ENCODE results near the gene IL6R.

Gene IL6R

DNA sequence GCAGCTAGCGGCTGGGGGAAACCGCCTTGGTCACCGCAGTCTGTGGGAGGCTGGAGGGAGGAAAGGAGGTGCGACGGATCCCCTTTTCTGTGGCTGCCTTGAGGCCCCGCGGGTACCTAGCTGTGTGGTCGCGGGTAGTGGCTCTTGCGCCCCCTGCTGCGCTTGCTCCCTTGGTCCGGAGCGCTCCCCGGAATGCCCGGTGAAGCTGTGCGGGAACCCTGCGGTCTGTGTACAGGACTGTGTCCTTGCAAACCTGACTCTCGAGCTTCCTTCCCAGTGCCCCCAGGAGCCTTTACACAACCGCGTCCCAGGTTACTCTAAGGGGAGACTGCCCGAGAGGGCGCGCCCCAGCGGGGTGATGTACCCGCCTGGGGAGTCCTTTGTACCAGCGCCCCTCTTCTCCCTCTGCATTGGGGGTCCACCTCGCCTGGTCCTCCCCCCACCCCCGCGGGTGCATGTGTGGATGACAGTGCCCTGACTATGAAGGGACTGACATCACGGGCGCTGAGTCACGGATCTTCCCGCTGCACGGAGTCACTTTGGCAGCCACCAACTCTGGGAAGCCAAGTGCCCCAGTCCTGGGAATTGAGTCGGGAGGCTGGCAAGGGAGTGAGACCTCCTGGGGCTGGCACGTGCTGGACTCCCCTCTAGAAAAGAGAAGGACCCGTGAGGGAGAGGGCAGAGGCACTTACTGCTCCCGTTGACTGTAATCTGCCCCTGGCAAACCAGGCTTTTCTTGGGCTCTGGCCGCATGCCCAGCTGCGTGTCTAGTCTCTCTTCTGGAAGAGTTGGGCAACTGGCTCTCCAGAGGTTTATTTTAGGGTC is 816 bp downstream of the IL6R start:
- no peak for DNase-seq (ENCODE audit: low read depth, low spot score)
- H3K4me3 ChIP-seq (ENCODE audit: low read length) = no peak overlapping the region

GRCh38 chr1:154406572-154406879 is 1.4 kb downstream of the IL6R start:
- no peak overlapping the region for H3K4me3 ChIP-seq (ENCODE audit: low read length)
- no peak for DNase-seq (ENCODE audit: low read depth, low spot score)

DNA sequence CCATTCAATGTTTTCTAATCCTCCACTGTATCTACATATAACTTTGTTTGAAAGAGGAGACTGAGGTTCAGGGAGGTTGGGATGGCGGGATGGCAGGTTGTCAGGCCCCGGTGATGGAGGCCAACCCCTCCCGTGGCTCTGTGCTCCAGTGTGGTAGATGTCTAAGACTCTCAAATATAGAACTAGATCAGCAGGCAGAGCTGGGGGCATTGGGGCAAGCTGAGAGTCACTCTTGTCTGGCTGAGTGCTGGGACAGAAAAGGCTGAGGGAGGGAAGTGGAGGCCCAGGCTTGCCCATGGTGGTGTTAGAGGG is 1.7 kb downstream of the IL6R start:
- no peak for DNase-seq (ENCODE audit: low read depth, low spot score)
- no peak overlapping the region for H3K4me3 ChIP-seq (ENCODE audit: low read length)

GRCh38 chr1:154407198-154408091 is 2.3 kb downstream of the IL6R start:
- DNase-seq (ENCODE audit: low read depth, low spot score) = no peak
- H3K4me3 ChIP-seq (ENCODE audit: low read length) = no peak overlapping the region

GRCh38 chr1:154408174-154408777 is 3.1 kb downstream of the IL6R start:
- H3K4me3 ChIP-seq (ENCODE audit: low read length) = no peak overlapping the region
- no peak for DNase-seq (ENCODE audit: low read depth, low spot score)

DNA sequence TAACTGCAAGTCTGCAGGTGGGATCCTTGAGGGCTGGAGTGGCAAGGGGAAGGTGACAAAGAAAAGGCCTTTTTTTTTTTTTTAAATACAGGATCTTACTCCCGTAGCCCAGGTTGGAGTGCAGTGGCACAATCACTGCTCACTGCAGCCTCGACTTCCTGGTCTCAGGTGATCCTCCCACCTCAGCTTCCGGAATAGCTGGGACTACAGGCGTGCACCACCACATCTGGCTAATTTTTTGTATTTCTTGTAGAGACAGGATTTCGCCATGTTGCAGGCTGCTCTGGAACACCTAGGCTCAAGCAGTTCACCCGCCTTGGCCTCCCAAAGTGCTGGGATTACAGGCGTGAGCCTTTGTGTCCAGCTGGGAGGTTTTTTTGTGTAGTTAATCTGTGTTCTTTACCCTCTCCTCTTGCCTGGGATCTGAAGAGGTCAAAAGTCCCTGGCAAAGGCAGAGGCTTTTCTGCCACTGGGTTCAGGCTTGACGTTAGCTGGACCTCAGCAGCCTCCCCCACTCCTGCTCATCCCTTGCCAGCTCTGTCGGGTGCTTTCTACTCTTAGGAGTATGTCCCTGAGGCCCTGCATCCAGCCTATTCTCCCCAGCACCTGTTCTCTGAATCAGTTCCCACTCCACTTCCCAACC is 5.2 kb downstream of the IL6R start:
- no peak for DNase-seq (ENCODE audit: low read depth, low spot score)
- H3K4me3 ChIP-seq (ENCODE audit: low read length) = no peak overlapping the region

DNA sequence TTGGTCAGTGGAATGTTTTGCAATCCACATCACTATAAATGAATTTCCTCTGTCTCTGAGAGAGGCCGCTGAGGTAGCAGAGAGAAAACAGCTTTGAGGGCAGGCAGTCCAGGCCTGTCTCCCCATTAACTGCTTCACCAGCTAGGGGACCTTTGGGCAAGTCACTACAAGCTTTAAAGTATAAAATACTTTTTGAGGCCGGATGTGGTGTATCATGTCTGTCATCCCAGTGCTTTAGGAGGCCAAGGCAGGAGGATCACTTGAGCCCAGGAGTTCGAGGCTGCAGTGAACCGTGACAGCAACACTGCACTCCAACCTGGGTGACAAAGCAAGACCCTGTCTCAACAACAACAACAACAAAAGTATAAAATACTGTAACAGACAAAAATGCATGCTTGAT is 6.4 kb downstream of the IL6R start:
- no peak for DNase-seq (ENCODE audit: low read depth, low spot score)
- H3K4me3 ChIP-seq (ENCODE audit: low read length) = no peak overlapping the region

- no peak for DNase-seq (ENCODE audit: low read depth, low spot score)
- H3K4me3 ChIP-seq (ENCODE audit: low read length) = no peak overlapping the region
These were observed 8.1 kb downstream of the IL6R start for GRCh38 chr1:154413177-154413783.

DNA sequence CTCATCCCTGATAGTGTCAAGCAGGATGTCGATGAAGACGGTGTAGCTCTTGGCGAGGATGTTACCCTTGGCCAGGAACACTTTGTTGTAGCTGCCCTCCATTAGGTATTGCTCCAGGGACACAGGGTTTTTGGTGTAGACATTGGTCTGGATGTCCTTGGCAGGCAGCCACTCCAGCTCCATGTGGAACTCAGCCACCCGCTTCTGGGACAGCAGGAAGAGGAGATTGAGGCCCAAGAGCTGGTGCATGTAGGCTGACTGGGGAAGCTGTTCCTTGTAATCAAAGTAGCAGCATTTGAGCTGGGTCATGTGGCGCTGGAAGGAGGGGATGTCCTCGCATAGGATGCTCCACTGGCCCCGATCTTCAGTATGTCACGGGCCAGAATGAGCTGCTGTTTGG is 9.5 kb downstream of the IL6R start:
- no peak for DNase-seq (ENCODE audit: low read depth, low spot score)
- H3K4me3 ChIP-seq (ENCODE audit: low read length) = no peak overlapping the region

DNA sequence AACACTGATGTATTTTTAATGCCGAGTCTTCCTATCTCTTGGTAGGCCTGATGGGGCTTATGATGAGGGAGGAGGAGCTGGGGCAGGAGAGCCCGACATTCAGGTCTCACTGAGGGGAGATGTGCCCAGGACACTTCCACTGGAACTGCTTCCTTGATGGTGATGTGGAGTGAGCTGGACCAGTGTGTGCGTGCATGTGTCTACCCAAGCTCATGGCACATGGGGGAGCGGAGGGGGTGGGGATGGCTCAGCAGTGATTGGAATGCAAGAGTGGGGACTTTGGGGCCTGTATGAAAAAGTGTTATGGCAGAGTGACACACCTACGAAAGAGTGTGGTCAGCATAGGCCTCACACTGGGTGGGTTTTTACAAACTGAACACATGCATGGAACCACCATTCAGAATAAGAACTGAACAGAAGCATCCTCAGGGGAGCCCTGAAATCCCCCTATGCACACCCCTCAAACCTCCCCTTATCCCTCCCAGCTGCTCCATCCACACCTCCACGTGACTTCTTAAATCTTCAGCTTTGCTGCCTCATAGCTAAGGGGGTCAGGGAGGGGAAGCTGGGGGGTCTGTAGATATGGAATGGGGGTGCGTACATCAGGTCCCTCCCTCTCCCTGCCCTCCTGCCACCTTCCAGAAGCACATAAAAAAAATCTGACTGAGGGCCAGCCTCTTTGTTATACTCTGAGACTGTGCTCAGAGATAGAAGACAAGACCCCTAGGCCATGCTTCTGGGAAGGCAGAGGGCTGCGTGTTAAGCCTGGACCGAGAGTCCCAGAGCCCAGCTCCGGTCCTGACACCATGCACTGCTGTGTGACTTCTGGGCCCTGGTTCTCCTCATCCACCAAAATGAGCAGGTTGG is 11.6 kb downstream of the IL6R start:
- DNase-seq (ENCODE audit: low read depth, low spot score) = no peak
- no peak overlapping the region for H3K4me3 ChIP-seq (ENCODE audit: low read length)

DNA sequence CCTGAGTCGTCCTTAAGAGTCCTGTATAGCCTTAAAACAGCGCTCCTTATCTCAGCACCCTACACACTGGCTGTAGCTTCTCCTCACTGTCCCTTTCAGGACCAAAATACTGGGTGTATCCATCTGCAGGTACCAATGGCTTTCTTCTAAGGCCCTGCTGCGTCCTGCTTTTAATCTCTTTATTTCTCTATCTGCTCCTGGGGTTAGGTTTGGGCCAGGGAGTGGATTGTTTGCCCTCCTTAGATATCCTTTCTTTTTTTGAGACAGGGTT is 12.1 kb downstream of the IL6R start:
- H3K4me3 ChIP-seq (ENCODE audit: low read length) = no peak overlapping the region
- no peak for DNase-seq (ENCODE audit: low read depth, low spot score)

DNA sequence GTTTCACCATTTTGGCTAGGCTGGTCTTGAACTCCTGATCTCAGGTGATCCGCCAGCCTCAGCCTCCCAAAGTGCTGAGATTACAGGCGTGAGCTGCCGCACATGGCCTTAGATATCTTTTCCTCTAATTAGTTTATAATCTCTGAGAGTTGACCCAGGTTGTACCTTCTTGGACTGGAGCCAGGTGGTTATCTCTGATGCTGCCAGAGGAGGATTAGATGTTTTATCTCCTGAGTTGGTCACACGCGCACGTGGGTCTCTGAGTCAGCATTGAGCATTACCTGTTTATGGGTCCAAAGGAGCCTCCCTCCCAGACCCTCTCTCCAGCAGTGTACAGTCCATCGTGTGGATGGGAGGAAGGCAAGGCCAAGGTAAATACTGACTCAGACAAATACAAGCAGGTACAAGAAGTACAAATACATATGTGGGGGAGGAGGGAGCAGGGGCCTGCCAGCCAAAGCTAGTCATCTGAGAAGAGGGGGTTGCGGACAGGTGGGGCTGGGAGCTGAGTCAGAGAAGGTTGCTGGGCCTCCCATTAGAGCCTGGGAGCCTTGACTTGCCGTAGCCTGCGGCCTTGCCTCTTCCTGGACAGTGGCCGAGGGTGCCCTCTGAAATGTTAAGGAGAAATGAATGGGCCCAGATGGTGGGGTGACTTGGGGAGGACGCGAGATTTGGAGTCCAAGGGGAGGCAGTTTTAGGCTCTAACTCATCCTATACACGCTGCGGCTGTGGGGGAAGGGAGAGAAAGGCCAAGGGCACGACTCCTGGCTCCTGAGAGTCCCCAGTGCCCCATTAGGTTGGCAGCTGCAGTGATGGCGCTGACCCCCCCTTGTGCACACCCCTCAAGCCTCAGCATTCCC is 13.1 kb downstream of the IL6R start:
- no peak overlapping the region for H3K4me3 ChIP-seq (ENCODE audit: low read length)
- no peak for DNase-seq (ENCODE audit: low read depth, low spot score)

- DNase-seq (ENCODE audit: low read depth, low spot score) = no peak
- H3K4me3 ChIP-seq (ENCODE audit: low read length) = no peak overlapping the region
These were observed 13.9 kb downstream of the IL6R start for GRCh38 chr1:154418923-154419619.

DNA sequence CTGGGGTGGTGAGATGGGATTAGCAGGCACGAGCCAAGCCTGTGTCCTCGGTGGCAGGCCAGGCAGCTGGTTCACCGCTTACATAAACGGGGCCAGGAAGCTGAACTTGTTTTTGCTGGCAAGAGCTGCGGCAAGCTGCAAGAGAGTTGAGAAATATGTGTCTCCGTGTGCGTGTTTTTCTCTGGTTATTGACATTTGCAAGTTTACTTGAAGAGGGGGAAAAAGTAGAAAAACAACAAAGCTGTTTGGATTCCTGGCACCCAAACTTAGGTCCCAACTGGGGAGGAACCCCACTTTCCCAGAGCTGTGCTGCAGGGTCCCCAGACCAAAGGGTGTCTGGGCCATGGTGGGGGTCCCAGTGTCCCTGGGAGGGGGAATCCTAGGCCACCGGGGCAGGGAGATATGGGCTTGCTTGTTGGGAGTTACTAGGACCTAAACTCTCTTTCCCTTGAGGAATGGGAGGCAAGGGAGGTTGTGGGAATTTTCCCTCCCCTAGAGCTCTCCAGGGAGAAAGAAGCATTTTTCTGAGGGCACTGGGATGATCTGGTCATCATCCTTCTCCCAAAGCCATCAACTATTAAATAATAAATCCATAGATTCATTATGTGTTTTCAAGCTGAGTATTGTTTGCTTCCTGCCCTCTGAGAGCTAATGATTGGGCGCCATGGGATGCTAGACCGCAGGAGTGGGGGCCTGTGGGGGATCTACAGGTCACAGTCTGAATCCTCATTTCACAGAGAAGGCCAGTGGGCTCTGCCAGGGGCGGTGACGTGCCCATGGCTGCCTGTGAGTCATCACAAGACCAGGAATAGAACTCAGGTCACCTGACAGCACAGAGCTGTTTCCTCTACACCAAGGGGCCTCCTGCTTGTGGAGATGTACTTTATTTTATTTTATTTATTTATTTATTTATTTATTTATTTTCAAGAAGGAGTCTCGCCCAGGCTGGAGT is 14.8 kb downstream of the IL6R start:
- no peak for DNase-seq (ENCODE audit: low read depth, low spot score)
- H3K4me3 ChIP-seq (ENCODE audit: low read length) = no peak overlapping the region

DNA sequence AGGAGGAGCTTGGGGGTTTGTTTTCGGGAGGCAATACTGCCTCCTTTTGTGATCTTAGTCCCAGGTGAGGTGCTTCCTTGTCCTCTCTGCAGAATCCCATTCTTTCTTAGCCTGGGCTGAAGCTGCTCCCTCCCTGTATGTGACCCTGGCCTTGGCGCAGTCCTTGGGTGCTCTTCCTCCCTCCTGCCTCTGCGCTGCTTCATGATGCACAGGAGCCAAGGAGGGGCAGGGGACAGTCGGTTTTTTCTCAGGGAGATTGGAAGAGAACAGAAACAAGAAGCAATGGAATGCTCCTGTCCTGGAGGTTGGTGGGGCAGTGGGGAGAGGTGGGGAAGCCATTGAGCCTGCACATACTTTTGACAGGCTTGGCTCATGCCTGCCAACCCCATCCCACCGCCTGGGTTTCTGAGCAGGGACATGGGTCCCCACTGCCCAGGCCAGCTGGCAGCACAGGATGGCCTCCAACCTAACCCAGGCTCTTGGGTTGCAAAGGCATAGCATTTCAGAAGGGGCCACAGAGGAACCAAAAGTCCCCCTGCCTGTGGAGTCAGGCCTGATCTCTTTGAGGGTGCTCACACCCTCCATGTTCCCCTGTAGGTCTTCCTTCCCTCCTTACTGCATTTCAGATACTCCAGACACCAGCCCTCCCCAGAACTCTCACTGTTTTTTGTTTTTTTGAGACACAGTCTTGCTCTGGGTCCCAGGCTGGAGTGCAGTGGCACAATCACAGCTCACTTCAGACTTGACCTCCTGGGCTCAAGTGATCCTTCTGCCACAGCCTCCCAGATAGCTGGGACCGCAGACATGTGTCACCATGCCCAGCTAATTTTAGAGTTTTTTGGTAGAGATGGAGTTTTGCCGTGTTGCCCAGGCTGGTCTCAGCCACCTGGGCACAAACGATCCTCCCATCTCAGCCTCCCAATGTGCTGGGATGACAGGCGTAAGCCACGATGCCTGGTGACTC is 16.1 kb downstream of the IL6R start:
- no peak for DNase-seq (ENCODE audit: low read depth, low spot score)
- H3K4me3 ChIP-seq (ENCODE audit: low read length) = no peak overlapping the region
